Measurements from ENCODE around the gene SIPA1L2.

SIPA1L2 gene

GRCh38 chr1:232644209-232644608 is 14.3 kb upstream of the SIPA1L2 start:
- no peaks in the 10 kb centered on the region for H3K4me1 ChIP-seq
- no peak for TF ChIP-seq Cebpa-rat (IDR thresholded peaks at IDR 0.05)
- H3K9ac ChIP-seq: no peak overlapping the region
- H3K4me2 ChIP-seq: no peak overlapping the region
- H4K20me1 ChIP-seq: no peaks in the 10 kb centered on the region
- no peaks in the 10 kb centered on the region for H3K27me3 ChIP-seq
- H3K4me3 ChIP-seq: no peak overlapping the region
- no peak overlapping the region for H3K27ac ChIP-seq
- peaks cover 11% of the 10 kb centered on the region; the same call in 1 of the 2 replicates for H3K9me3 ChIP-seq
- no peaks in the 10 kb centered on the region for H3K36me3 ChIP-seq

GRCh38 chr1:232643251-232643650 is 13.3 kb upstream of the SIPA1L2 start:
- no peaks in the 10 kb centered on the region for H4K20me1 ChIP-seq
- H3K4me3 ChIP-seq: no peak overlapping the region
- no peak overlapping the region for H3K4me2 ChIP-seq
- TF ChIP-seq Cebpa-rat (IDR thresholded peaks at IDR 0.05): no peak
- peaks cover 11% of the 10 kb centered on the region; the same call in 1 of the 2 replicates for H3K9me3 ChIP-seq
- H3K36me3 ChIP-seq: no peaks in the 10 kb centered on the region
- H3K27me3 ChIP-seq: no peaks in the 10 kb centered on the region
- H3K27ac ChIP-seq: no peak overlapping the region
- H3K4me1 ChIP-seq: no peaks in the 10 kb centered on the region
- H3K9ac ChIP-seq: no peak overlapping the region

- Histone ChIP-seq H3K4me2 (no peak overlapping the region), H3K9ac (no peak overlapping the region), H3K4me3 (no peak overlapping the region), H4K20me1 (no peaks in the 10 kb centered on the region), H3K27ac (no peak overlapping the region), H3K36me3 (no peaks in the 10 kb centered on the region), H3K27me3 (no peaks in the 10 kb centered on the region), H3K9me3 (peaks cover 11% of the 10 kb centered on the region; the same call in 1 of the 2 replicates), H3K4me1 (no peaks in the 10 kb centered on the region)
- TF ChIP-seq Cebpa-rat (IDR thresholded peaks at IDR 0.05): no peak
Measured at GRCh38 chr1:232641507-232641906, 11.6 kb upstream of the SIPA1L2 start.

GRCh38 chr1:232636799-232637198 is 6.9 kb upstream of the SIPA1L2 start:
- no peak for TF ChIP-seq Cebpa-rat (IDR thresholded peaks at IDR 0.05)
- Histone ChIP-seq H3K4me3 (no peak overlapping the region), H4K20me1 (no peaks in the 10 kb centered on the region), H3K27ac (no peak overlapping the region), H3K4me1 (peaks cover 9% of the 10 kb centered on the region), H3K36me3 (no peaks in the 10 kb centered on the region), H3K9ac (no peak overlapping the region), H3K27me3 (no peaks in the 10 kb centered on the region), H3K4me2 (no peak overlapping the region), H3K9me3 (no peaks in the 10 kb centered on the region)

DNA sequence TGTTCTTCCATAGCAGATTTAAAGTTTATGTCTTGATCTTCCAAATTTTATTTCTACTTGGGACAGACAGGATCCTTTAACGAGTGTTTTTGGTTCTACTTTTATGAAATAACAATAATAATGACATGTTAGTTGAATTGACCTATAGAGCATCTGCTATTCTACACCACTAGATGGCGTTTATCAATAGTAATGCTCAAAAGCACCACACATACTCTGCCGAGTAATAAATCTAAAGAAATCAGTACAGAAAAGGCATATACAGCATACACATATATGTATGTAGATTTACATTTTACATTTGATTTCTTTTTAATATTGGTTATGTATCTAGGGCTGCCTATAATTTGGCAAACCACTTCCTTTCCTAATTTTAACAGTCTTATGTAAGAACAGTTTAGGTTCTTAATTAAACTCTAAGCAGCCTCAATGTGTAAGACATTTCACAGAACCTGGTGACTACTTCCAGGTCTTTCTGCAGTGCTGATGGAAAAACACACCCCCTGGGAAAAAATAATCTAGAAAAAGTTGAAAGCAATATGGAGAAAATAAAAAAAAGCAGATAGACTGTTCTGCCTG is 5.9 kb upstream of the SIPA1L2 start:
- Histone ChIP-seq H3K4me2 (no peak overlapping the region), H3K9me3 (no peaks in the 10 kb centered on the region), H3K9ac (no peak overlapping the region), H3K36me3 (no peaks in the 10 kb centered on the region), H4K20me1 (no peaks in the 10 kb centered on the region), H3K27me3 (no peaks in the 10 kb centered on the region), H3K4me1 (peaks cover 17% of the 10 kb centered on the region), H3K4me3 (no peak overlapping the region), H3K27ac (no peak overlapping the region)
- TF ChIP-seq Cebpa-rat (IDR thresholded peaks at IDR 0.05): no peak

DNA sequence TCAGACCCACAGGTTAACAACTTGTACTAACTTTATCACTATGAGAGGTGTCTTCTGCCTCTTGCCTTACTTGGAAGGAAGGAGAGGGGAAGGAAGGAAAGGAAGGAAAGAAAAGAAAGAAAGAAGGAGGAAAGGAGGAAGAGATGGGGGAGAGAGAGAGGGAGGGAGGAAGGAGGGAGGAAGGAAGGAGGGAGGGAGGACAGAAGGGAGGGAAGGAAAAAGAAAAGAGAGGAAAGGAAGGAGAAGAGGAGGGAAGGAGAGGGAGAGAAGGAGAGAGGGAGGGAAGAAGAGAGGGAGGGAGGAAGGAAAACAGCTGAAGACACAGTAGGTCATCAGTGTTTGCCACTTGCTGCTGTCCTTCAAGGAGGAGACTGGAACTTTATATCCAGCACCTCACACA is 5.3 kb upstream of the SIPA1L2 start:
- Histone ChIP-seq H3K9ac (no peak overlapping the region), H3K4me2 (no peak overlapping the region), H4K20me1 (no peaks in the 10 kb centered on the region), H3K4me1 (peaks cover 19% of the 10 kb centered on the region), H3K9me3 (no peaks in the 10 kb centered on the region), H3K36me3 (no peaks in the 10 kb centered on the region), H3K4me3 (no peak overlapping the region), H3K27me3 (no peaks in the 10 kb centered on the region), H3K27ac (no peak overlapping the region)
- no peak for TF ChIP-seq Cebpa-rat (IDR thresholded peaks at IDR 0.05)

GRCh38 chr1:232634096-232634495 is 4.2 kb upstream of the SIPA1L2 start:
- Histone ChIP-seq H3K27ac (no peak overlapping the region), H3K9ac (no peak overlapping the region), H3K4me3 (no peak overlapping the region), H3K36me3 (no peaks in the 10 kb centered on the region), H3K9me3 (no peaks in the 10 kb centered on the region), H3K27me3 (peaks cover 9% of the 10 kb centered on the region), H3K4me2 (peak overlapping the region; percentile 26; the same call in 1 of the 2 replicates), H4K20me1 (peaks cover 6% of the 10 kb centered on the region), H3K4me1 (peaks cover 23% of the 10 kb centered on the region)
- no peak for TF ChIP-seq Cebpa-rat (IDR thresholded peaks at IDR 0.05)

DNA sequence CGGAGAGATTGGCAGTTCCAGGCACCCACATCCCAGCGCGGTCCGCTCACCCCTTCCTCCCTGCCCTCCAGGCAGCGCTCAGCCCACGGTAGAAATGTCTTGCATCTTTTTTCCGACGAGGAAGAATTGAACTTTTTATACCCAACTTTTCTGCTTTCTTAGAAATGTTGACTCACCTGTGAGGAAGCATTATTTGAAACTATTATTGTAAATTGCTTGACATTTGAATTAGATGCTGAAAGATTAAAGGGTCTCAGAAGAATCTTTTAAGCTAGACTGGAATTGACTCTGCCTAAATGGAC is 912 bp upstream of the SIPA1L2 start:
- Histone ChIP-seq H3K4me2 (peak overlapping the region; percentile 99), H4K20me1 (peaks cover 9% of the 10 kb centered on the region), H3K9ac (peak overlapping the region; percentile 51), H3K27ac (no peak overlapping the region), H3K4me1 (peaks cover 27% of the 10 kb centered on the region), H3K27me3 (peaks cover 24% of the 10 kb centered on the region), H3K36me3 (no peaks in the 10 kb centered on the region), H3K9me3 (no peaks in the 10 kb centered on the region), H3K4me3 (peak overlapping the region; percentile 82)
- TF ChIP-seq Cebpa-rat (IDR thresholded peaks at IDR 0.05): no peak

DNA sequence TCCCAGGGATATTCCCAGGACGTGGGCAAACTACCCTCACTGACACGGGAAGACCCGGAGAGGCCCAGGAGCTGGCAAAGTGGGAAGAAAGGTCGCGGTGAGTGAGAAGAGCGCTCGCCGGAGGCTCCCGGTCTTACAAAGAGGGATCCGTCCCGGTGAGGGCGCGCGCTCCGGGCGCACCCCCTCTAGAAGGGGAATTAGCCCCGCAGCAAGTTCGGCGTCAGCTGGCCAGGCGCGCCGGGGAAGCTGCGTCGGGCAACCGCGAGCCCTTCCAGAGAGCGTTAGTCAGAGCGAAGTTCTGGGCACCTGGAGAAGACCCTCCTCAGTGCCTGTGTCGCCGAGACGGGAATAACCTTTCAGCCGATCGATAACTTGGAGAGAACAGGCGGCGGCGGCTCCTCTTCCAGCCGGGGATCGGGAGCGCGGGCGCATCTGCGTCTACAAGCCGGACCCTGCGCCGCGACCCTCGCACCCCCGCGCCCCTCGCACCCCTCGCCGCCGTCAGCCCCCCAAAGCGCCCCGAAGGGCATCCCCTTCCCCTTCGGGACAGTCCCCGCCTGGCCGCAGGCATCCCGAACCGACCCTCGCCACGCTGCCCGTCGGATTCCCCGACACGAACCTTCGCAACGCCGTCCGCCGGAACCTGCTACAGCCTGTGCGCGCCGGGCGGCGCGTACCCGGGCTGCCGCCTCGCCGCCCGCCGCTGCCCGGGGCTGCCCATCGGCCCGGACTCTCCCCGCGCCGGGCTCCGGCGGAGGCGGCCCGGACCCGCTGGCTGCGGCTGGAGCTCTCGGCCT is 485 bp downstream of the SIPA1L2 start:
- Histone ChIP-seq H3K4me1 (peaks cover 24% of the 10 kb centered on the region), H3K9ac (peak overlapping the region; percentile 63), H3K9me3 (no peaks in the 10 kb centered on the region), H4K20me1 (peaks cover 9% of the 10 kb centered on the region), H3K4me3 (peak overlapping the region; percentile 82), H3K27me3 (peaks cover 24% of the 10 kb centered on the region), H3K36me3 (no peaks in the 10 kb centered on the region), H3K27ac (no peak overlapping the region), H3K4me2 (peak overlapping the region; percentile 99)
- TF ChIP-seq Cebpa-rat (IDR thresholded peaks at IDR 0.05): no peak

All from BLaER1 (cell line).